ENCODE results near the gene VSX1.
A peak's percentile ranks its signal among the peaks of the same experiment; 100 is the strongest.

The VSX1 gene

GRCh38 chr20:25089096-25089495 lies 7.2 kb upstream of the VSX1 start:
- no peak overlapping the region for H3K9ac ChIP-seq
- no peak overlapping the region for H3K4me3 ChIP-seq
- H3K4me2 ChIP-seq, result peak overlapping the region; percentile 81
- peaks cover 20% of the 10 kb centered on the region for H3K9me3 ChIP-seq
- H3K36me3 ChIP-seq, result 0 out of 2 replicates have a peak, but pooled peaks cover 5% of the 10 kb centered on the region
- no peak for TF ChIP-seq Cebpa-rat (IDR thresholded peaks at IDR 0.05)
- H4K20me1 ChIP-seq, result no peaks in the 10 kb centered on the region
- H3K4me1 ChIP-seq, result peaks cover 50% of the 10 kb centered on the region
- no peak overlapping the region for H3K27ac ChIP-seq
- H3K27me3 ChIP-seq, result no peaks in the 10 kb centered on the region

DNA sequence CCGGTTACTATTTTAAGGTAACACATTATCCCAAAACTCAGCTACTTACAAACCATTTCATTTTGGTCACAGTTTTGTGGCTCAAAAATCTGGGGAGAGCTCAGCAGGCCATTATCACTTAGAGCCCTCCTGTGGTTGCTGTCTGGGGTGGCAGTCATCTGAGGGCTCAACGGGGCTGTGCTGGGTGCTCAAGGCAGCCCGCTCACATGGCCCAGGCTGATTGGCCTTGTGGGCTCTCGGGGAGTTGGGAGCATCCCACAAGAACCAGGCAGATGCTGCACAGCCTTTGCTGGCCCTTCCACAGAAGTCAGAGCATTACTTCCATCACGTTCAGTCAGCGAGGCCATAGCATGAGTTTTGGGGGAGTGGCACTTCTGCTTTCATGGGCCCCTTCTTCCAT lies 6.3 kb upstream of the VSX1 start:
- H3K4me1 ChIP-seq, result peaks cover 50% of the 10 kb centered on the region
- no peak overlapping the region for H3K27ac ChIP-seq
- H3K27me3 ChIP-seq, result no peaks in the 10 kb centered on the region
- no peaks in the 10 kb centered on the region for H4K20me1 ChIP-seq
- peak overlapping the region; percentile 81 for H3K4me2 ChIP-seq
- TF ChIP-seq Cebpa-rat (IDR thresholded peaks at IDR 0.05), result no peak
- 0 out of 2 replicates have a peak, but pooled peaks cover 6% of the 10 kb centered on the region for H3K36me3 ChIP-seq
- H3K9me3 ChIP-seq, result peaks cover 28% of the 10 kb centered on the region
- H3K9ac ChIP-seq, result no peak overlapping the region
- H3K4me3 ChIP-seq, result no peak overlapping the region

DNA sequence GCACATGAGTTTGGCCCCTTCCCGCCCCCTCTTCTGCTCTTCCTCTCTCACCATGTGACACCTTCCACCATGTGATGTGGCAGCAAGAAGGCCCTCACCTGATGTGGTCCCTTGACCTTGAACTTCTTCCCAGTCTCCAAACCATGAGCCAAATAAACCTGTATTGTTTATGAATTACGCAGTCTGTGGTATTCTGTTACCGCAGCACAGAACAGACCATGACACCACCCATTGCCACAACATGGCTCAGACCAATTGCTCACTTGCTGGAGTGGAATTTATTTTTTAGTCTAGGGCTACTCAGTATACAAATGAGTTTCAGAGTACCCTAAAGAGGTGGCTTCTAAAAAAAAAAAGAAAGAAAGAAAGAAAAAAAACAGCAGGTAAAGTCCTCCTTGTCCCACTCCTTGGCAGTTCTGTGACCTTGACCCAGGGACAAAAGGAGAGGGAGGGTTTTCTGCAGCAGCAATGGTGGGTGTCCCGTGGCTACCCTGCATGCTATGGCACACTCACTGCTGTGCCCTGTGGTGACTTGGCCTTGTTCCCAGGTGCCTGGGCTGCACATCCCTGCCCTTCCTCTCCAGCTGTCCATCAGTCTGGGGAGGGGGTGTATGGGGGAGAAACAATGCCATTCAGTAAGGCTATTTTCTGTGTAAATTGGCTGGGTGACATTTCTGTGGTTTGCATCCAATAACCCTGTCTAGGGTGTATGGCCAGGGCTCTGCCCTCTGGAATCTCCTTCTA lies 5.4 kb upstream of the VSX1 start:
- Histone ChIP-seq H3K27ac (no peak overlapping the region), H3K27me3 (no peaks in the 10 kb centered on the region), H3K4me1 (peaks cover 50% of the 10 kb centered on the region), H3K4me2 (peak overlapping the region; percentile 81; the same call in 1 of the 2 replicates), H4K20me1 (no peaks in the 10 kb centered on the region), H3K9ac (no peak overlapping the region), H3K36me3 (0 out of 2 replicates have a peak, but pooled peaks cover 6% of the 10 kb centered on the region), H3K9me3 (peaks cover 37% of the 10 kb centered on the region), H3K4me3 (no peak overlapping the region)
- no peak for TF ChIP-seq Cebpa-rat (IDR thresholded peaks at IDR 0.05)

GRCh38 chr20:25085756-25086495 lies 4.0 kb upstream of the VSX1 start:
- Histone ChIP-seq H3K4me2 (no peak overlapping the region), H3K27ac (no peak overlapping the region), H3K36me3 (0 out of 2 replicates have a peak, but pooled peaks cover 6% of the 10 kb centered on the region), H3K9me3 (peaks cover 50% of the 10 kb centered on the region), H4K20me1 (no peaks in the 10 kb centered on the region), H3K4me1 (peaks cover 36% of the 10 kb centered on the region), H3K9ac (no peak overlapping the region), H3K27me3 (no peaks in the 10 kb centered on the region), H3K4me3 (no peak overlapping the region)
- TF ChIP-seq Cebpa-rat (IDR thresholded peaks at IDR 0.05), result no peak

- no peak overlapping the region for H3K4me3 ChIP-seq
- no peak overlapping the region for H3K4me2 ChIP-seq
- H3K9ac ChIP-seq, result no peak overlapping the region
- H3K27ac ChIP-seq, result no peak overlapping the region
- 0 out of 2 replicates have a peak, but pooled peaks cover 6% of the 10 kb centered on the region for H3K36me3 ChIP-seq
- H3K4me1 ChIP-seq, result peaks cover 24% of the 10 kb centered on the region
- no peak for TF ChIP-seq Cebpa-rat (IDR thresholded peaks at IDR 0.05)
- H3K27me3 ChIP-seq, result no peaks in the 10 kb centered on the region
- peaks cover 52% of the 10 kb centered on the region for H3K9me3 ChIP-seq
- H4K20me1 ChIP-seq, result no peaks in the 10 kb centered on the region
These were observed 2.8 kb upstream of the VSX1 start for GRCh38 chr20:25084626-25085187.

DNA sequence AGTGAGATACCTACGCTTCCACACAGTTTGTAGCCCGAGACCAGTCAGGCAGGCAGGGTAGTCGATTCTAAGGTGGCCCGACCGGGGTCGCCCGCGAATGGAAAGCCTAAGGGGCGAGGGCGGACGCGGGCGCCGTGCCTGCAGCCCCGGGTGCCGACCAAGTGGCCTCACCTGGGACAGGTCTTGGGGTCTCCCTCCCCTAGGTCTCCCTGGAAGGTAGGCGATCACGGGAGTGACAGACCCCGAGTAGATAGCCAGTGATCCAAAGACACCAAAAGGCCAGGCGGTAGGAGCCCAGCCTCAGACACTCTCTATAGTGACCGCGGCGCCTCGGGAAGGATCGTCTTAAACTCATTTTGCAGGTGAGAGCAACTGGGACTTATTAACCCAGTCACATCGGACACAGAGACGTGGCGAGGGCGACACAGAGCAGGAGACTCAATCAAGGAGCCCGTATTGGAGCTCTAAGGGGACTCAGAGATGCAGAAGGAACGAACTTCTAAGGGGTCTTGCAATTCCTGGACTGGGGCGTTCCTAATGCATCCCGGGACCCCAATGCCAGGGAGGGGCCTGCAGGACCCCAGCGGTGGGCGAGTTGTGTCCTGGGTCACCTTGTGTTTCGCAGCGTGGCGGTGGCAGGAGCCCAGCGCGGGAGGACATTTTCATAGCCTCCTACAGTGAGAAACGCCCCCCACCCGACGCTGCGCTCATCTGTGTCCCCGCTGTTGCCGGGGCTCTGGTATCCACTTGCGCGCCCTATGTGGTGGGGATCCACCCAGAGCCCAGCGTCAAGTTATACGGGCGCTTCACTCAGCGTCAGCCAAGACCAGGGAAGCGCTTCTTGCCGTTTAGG lies 2.1 kb upstream of the VSX1 start:
- Histone ChIP-seq H3K4me2 (no peak overlapping the region), H3K27me3 (no peaks in the 10 kb centered on the region), H3K4me3 (no peak overlapping the region), H3K9ac (no peak overlapping the region), H4K20me1 (no peaks in the 10 kb centered on the region), H3K9me3 (peaks cover 52% of the 10 kb centered on the region), H3K4me1 (peaks cover 17% of the 10 kb centered on the region), H3K27ac (no peak overlapping the region), H3K36me3 (0 out of 2 replicates have a peak, but pooled peaks cover 6% of the 10 kb centered on the region)
- TF ChIP-seq Cebpa-rat (IDR thresholded peaks at IDR 0.05), result no peak

DNA sequence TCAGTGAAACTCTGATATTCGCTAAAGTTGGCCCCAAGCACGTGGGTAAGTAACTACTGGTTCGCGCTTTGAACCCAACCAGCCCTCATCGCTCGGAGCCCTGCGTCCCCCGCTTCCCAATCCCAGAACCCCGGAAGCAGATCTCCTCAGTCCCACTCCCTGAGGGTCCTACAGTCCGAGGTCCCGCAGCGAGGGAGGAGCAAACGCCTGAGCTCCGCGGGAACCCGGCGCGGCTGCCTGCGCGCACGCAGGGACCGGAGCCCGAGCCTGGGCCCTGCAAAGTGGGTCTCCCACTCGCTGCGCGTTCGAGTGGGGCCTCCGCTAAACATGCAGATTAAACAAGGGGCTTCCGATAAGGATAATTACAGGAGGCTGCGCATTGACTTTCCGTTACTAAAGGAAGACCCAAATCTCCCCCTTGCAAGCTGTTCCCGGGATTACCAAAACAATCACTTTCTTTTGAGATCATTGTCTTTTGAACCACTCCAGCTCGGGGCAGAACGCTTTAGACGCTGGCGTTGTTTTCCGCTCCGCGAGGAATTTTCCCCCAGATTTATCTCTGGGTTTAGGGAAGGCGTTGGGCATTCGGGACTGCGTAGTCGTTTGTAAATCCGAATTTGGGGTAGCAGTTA lies 1.3 kb upstream of the VSX1 start:
- Histone ChIP-seq H3K27me3 (no peaks in the 10 kb centered on the region), H3K9me3 (peaks cover 52% of the 10 kb centered on the region), H3K4me1 (peaks cover 10% of the 10 kb centered on the region), H3K4me2 (no peak overlapping the region), H3K9ac (no peak overlapping the region), H4K20me1 (no peaks in the 10 kb centered on the region), H3K36me3 (0 out of 2 replicates have a peak, but pooled peaks cover 6% of the 10 kb centered on the region), H3K4me3 (no peak overlapping the region), H3K27ac (no peak overlapping the region)
- TF ChIP-seq Cebpa-rat (IDR thresholded peaks at IDR 0.05), result no peak

GRCh38 chr20:25082498-25082873 lies 545 bp upstream of the VSX1 start:
- Histone ChIP-seq H3K27me3 (peaks cover 5% of the 10 kb centered on the region), H3K27ac (no peak overlapping the region), H3K9ac (no peak overlapping the region), H3K4me1 (peaks cover 2% of the 10 kb centered on the region; the same call in 1 of the 2 replicates), H3K4me3 (no peak overlapping the region), H3K9me3 (peaks cover 52% of the 10 kb centered on the region), H3K36me3 (0 out of 2 replicates have a peak, but pooled peaks cover 6% of the 10 kb centered on the region), H4K20me1 (no peaks in the 10 kb centered on the region), H3K4me2 (no peak overlapping the region)
- TF ChIP-seq Cebpa-rat (IDR thresholded peaks at IDR 0.05), result no peak
